GM23248 (cell line): ENCODE measurements around the gene RAPGEFL1. TPM values are rescaled to one million over a fixed set of nuclear protein-coding genes. Genes with fewer than 3 reads are reported as not detected.

Experiments
- DNase-seq: peaks from one replicate; pipeline ENCODE4 v3.0.0-alpha.2; 2015
- H2AFZ ChIP-seq: fragments of 200-600 bp; sonication (generic); 2 replicates; pipeline ENCODE4 v1.6.1; 2016; ENCODE audit warnings: antibody characterized with exemption
- H3F3A ChIP-seq: fragments of 200-600 bp; sonication (generic); 2 replicates; pipeline ENCODE4 v1.6.1; 2016; ENCODE audit warnings: mild to moderate bottlenecking, antibody characterized with exemption, mixed run types; ENCODE audit not compliant: insufficient read depth
- H3K27ac ChIP-seq: fragments of 200-600 bp; sonication (generic); 2 replicates; pipeline ENCODE4 v1.5.1; 2016; ENCODE audit warnings: mild to moderate bottlenecking
- H3K27me3 ChIP-seq: fragments of 200-600 bp; sonication (generic); replicated peaks from 2 replicates; pipeline ENCODE4 v1.6.1; 2016; ENCODE audit warnings: mild to moderate bottlenecking; ENCODE audit not compliant: insufficient read depth
- H3K36me3 ChIP-seq: fragments of 200-600 bp; sonication (generic); 2 replicates; pipeline ENCODE4 v1.6.1; 2016; ENCODE audit warnings: low read depth, mild to moderate bottlenecking
- H3K4me1 ChIP-seq: fragments of 200-600 bp; sonication (generic); 2 replicates; pipeline ENCODE4 v1.6.1; 2016; ENCODE audit warnings: mild to moderate bottlenecking; ENCODE audit not compliant: insufficient read depth
- H3K4me2 ChIP-seq: fragments of 200-600 bp; sonication (generic); one replicate; pipeline ENCODE4 v1.6.1; 2016; ENCODE audit warnings: mild to moderate bottlenecking; ENCODE audit not compliant: unreplicated experiment
- H3K4me3 ChIP-seq: fragments of 200-600 bp; sonication (generic); 2 replicates; pipeline ENCODE4 v1.5.1; 2016; ENCODE audit warnings: mild to moderate bottlenecking
- H3K79me2 ChIP-seq: fragments of 200-600 bp; sonication (generic); 2 replicates; pipeline ENCODE4 v1.6.1; 2016; ENCODE audit warnings: mild to moderate bottlenecking; ENCODE audit not compliant: insufficient read depth
- H3K9ac ChIP-seq: fragments of 200-600 bp; sonication (generic); 2 replicates; pipeline ENCODE4 v1.6.1; 2016; ENCODE audit warnings: mild to moderate bottlenecking
- H3K9me2 ChIP-seq: fragments of 200-600 bp; sonication (generic); 2 replicates; pipeline ENCODE4 v1.6.1; 2016; ENCODE audit warnings: mixed run types, mild to moderate bottlenecking, moderate library complexity; ENCODE audit not compliant: insufficient read depth
- H3K9me3 ChIP-seq: fragments of 200-600 bp; sonication (generic); one replicate; pipeline ENCODE4 v1.6.1; 2017; ENCODE audit warnings: low read depth
- H4K20me1 ChIP-seq: fragments of 200-600 bp; sonication (generic); 2 replicates; pipeline ENCODE4 v1.6.0; 2016; ENCODE audit not compliant: insufficient read depth
- EZH2 ChIP-seq: fragments of 200-600 bp; sonication (generic); IDR thresholded peaks from 2 replicates; pipeline ENCODE4 v1.6.1; 2018; ENCODE audit warnings: antibody characterized with exemption, mild to moderate bottlenecking; ENCODE audit not compliant: insufficient read depth, poor library complexity, severe bottlenecking
- EZH2phosphoT487 ChIP-seq: fragments of 200-600 bp; sonication (generic); IDR thresholded peaks from 2 replicates; pipeline ENCODE4 v1.6.1; 2018; ENCODE audit warnings: antibody characterized with exemption, moderate library complexity, mild to moderate bottlenecking, low read depth; ENCODE audit not compliant: insufficient read depth
- WGBS, 2 experiments: methylation state at CpG; one replicate each; pipeline ENCODE4 v1.1.6; 2015 to 2017; ENCODE audit warnings: low lambda C conversion rate in 2 of 2, low coverage in 1 of 2; ENCODE audit errors: missing lambda C conversion rate in 2 of 2; 5-methylcytosine and 5-hydroxymethylcytosine counted together
- in situ Hi-C: fragments of 300-500 bp; cut with MboI; formaldehyde crosslinking; loops from 2 replicates; pipeline ENCODE4 v1.15.0; 2020
- polyA plus RNA-seq: library from polyadenylated mRNA; unstranded; fragments of >200 nt; fragmentation: Nextera tagmentation; extraction: Ambion mirVana; gene quantifications from 2 replicates; pipeline ENCODE4 v1.2.1, GENCODE V29; 2016
- total RNA-seq: library from RNA; depleted of rRNA; stranded (reverse); fragments of >200 nt; shearing (Covaris generic); gene quantifications from 2 replicates; pipeline ENCODE4 v1.2.3, GENCODE V29; 2014; rRNA removed

The RAPGEFL1 gene, protein sequence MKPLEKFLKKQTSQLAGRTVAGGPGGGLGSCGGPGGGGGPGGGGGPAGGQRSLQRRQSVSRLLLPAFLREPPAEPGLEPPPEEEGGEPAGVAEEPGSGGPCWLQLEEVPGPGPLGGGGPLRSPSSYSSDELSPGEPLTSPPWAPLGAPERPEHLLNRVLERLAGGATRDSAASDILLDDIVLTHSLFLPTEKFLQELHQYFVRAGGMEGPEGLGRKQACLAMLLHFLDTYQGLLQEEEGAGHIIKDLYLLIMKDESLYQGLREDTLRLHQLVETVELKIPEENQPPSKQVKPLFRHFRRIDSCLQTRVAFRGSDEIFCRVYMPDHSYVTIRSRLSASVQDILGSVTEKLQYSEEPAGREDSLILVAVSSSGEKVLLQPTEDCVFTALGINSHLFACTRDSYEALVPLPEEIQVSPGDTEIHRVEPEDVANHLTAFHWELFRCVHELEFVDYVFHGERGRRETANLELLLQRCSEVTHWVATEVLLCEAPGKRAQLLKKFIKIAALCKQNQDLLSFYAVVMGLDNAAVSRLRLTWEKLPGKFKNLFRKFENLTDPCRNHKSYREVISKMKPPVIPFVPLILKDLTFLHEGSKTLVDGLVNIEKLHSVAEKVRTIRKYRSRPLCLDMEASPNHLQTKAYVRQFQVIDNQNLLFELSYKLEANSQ
- total RNA-seq: 0.51 and 0.76 TPM in 2 replicates
- polyA plus RNA-seq: 0.77 and 0.96 TPM in 2 replicates

DNA sequence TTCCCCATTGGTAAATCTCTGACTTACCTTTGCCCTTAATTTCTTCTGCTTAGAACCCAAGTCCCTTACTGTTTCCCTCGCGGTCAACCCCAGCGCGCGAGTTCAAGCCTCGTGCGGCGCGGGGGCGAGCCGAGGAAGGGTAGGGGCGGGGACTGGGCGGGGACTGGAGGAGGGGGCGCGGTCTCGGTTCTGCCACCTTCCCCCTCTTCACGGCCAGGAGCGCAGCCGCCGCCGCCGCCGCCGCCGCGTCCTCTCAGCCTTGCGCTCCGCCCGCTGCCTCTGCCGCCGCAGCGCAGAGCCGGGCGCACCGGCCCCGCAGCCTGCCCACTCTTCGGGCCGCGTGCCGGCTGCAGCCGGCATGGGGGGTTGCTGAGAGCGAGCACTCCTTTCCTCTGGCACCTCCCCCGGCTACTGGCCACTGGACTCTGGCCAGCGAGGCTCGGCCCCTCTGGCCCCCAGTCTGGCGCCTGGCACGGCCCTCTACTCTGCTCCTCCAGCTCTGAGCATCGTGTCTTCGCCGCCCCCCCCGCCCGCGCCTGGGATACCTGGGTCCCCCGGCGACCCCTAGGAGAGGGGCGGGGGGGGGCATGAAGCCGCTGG lies at the start of gene RAPGEFL1:
TSS of gene RAPGEFL1 (plus strand) at position 196 of the 600 bp plus-strand sequence. CDS start at position 588, 392 bp downstream.
- no peaks in the 10 kb centered on the region for H3K27me3 ChIP-seq
- H3K9me2 ChIP-seq: no peaks in the 10 kb centered on the region
- no peaks in the 10 kb centered on the region for H3K9me3 ChIP-seq
- peak within 1 kb of the TSS; percentile 84 for H3K4me2 ChIP-seq
- 3 to 5% methylated on average over 24 to 31 of the region's 57 CpGs for WGBS, 2 experiments
- peaks cover 23% of the 10 kb centered on the region for H3K4me1 ChIP-seq
- H3K79me2 ChIP-seq: no peaks in the 10 kb centered on the region
- H3K9ac ChIP-seq: peak within 1 kb of the TSS; percentile 57
- H3K27ac ChIP-seq: no peak within 1 kb of the TSS
- TF ChIP-seq EZH2phosphoT487 (no peak), EZH2 (no peak)
- peak within 1 kb of the TSS; percentile 72 for H3K4me3 ChIP-seq
- H3K36me3 ChIP-seq: peaks cover 5% of the 10 kb centered on the region; the same call in 1 of the 2 replicates
- in situ Hi-C loops: no loop called here
- peaks cover 24% of the 10 kb centered on the region for H3F3A ChIP-seq
- no peaks in the 10 kb centered on the region for H4K20me1 ChIP-seq
- H2AFZ ChIP-seq: peak within 1 kb of the TSS; percentile 54
- DNase-seq: peak; percentile 84

DNA sequence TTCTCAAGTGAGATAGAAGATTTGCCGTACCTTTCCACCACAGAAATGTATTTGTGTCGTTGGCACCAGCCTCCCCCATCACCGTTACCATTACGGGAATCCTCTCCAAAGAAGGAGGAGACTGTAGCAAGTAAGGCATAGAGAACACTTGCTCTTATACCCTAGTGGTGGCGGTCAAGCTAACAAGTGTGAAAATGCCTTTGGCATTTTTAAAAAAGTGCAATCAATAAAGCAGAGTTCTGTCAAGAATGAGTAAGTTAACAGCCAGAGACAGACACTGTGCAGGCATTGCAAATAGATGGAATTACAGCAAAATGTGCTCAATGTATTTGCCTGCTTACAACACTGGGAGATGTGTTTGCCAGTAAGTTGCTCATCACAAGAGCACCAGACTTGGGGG lies 47.8 kb upstream of the RAPGEFL1 start:
- WGBS, 2 experiments: 71 to 79% methylated on average over 5 of the region's 5 CpGs

DNA sequence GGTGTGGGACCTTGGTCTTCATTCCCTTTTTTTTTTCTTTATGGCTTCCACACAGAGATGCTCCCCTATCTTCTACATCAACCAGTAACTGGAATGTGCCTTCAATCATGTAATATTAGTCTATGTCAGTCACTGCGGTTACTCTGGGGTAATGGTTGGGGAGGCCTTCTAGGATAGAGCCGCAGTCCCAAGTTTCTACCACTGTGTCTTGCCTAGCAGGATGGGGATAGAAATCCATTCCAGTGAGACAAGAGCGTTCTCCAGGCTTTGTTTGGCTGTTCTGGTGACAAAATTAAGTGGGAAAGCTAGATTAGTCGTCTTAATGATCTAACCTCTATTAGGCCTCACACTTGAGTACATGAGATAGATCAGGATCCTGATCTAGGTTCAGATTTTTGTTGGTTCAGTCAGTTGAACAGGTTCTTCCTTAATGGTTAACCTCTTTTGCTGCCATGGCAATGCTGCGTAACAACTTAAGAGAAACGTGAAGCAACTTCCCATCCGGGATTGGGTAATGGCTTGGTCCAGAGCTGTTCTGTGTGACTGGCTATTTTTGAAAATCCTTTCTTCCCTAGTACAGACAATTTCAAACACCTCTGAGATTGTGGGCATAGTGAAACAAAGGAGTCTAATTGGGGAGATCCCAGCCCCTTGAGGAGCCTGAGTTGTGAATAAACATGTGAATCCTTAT lies 46.8 kb upstream of the RAPGEFL1 start:
- H3K9ac ChIP-seq: no peak overlapping the region
- no peak overlapping the region for H2AFZ ChIP-seq
- 75 to 77% methylated on average over 7 of the region's 7 CpGs for WGBS, 2 experiments
- no peak overlapping the region for H3K4me3 ChIP-seq
- peak; percentile 27 for DNase-seq
- peaks cover 100% of the 10 kb centered on the region for H3K79me2 ChIP-seq
- H3K9me3 ChIP-seq: no peaks in the 10 kb centered on the region
- TF ChIP-seq EZH2: no peak
- TF ChIP-seq EZH2phosphoT487: no peak
- no peaks in the 10 kb centered on the region for H3K27me3 ChIP-seq
- peak overlapping the region; percentile 23 for H3K27ac ChIP-seq
- H3K36me3 ChIP-seq: peaks cover 90% of the 10 kb centered on the region
- in situ Hi-C loops: no loop called here
- no peaks in the 10 kb centered on the region for H4K20me1 ChIP-seq
- peaks cover 61% of the 10 kb centered on the region for H3F3A ChIP-seq
- H3K4me1 ChIP-seq: peaks cover 5% of the 10 kb centered on the region; the same call in 1 of the 2 replicates
- H3K9me2 ChIP-seq: no peaks in the 10 kb centered on the region
- H3K4me2 ChIP-seq: no peak overlapping the region

More for the DNA sequence above, 47.8 kb upstream of the RAPGEFL1 start:
- in situ Hi-C loops: no loop called here
- Histone ChIP-seq H3K9me3 (no peaks in the 10 kb centered on the region), H3K36me3 (peaks cover 80% of the 10 kb centered on the region), H3K27ac (no peak overlapping the region), H2AFZ (no peak overlapping the region), H3K27me3 (no peaks in the 10 kb centered on the region), H3K4me2 (no peak overlapping the region), H3F3A (peaks cover 59% of the 10 kb centered on the region), H3K4me1 (peaks cover 15% of the 10 kb centered on the region; the same call in 1 of the 2 replicates), H4K20me1 (no peaks in the 10 kb centered on the region), H3K79me2 (peaks cover 100% of the 10 kb centered on the region), H3K9me2 (no peaks in the 10 kb centered on the region), H3K9ac (no peak overlapping the region), H3K4me3 (no peak overlapping the region)
- TF ChIP-seq EZH2phosphoT487 (no peak), EZH2 (no peak)
- peak; percentile 34 for DNase-seq

DNA sequence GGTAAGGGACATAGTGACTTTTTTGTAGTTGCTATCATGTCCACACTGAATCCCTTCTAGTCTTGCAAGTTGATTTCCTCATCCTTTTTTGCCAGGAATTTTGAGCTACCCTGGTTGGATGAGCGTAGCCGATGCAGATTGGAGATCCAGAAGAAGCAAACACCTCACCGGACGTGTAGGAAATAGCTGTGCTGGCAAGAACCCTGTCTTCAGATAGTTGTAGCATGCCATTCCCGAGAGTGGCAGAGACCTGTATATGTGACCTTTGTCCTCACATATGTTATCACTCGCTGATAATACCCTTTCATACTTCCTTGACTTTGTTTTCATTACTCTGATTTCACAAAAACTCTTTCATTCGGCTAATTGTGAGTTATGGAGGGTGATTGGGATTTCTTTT lies 43.1 kb upstream of the RAPGEFL1 start:
- no peaks in the 10 kb centered on the region for H3K27me3 ChIP-seq
- no peak for DNase-seq
- no peak overlapping the region for H3K9ac ChIP-seq
- H3K9me3 ChIP-seq: no peaks in the 10 kb centered on the region
- no peak overlapping the region for H2AFZ ChIP-seq
- in situ Hi-C loops: no loop called here
- no peak overlapping the region for H3K27ac ChIP-seq
- peaks cover 100% of the 10 kb centered on the region for H3K79me2 ChIP-seq
- peaks cover 92% of the 10 kb centered on the region for H3F3A ChIP-seq
- H3K4me3 ChIP-seq: no peak overlapping the region
- WGBS, 2 experiments: 80 to 90% methylated on average over 7 of the region's 7 CpGs
- no peaks in the 10 kb centered on the region for H4K20me1 ChIP-seq
- peaks cover 78% of the 10 kb centered on the region for H3K36me3 ChIP-seq
- TF ChIP-seq EZH2: no peak
- no peak for TF ChIP-seq EZH2phosphoT487
- 0 out of 2 replicates have a peak, but pooled peaks cover 3% of the 10 kb centered on the region for H3K4me1 ChIP-seq
- H3K4me2 ChIP-seq: no peak overlapping the region
- H3K9me2 ChIP-seq: no peaks in the 10 kb centered on the region
